ENCODE measurements around the gene PDZD7.

PDZD7 gene

GRCh38 chr10:101012525-101013364 lies 18.2 kb downstream of the PDZD7 start:
- peaks cover 6% of the 10 kb centered on the region; the same call in 1 of the 2 replicates for H3K4me1 ChIP-seq (ENCODE audit: insufficient read depth, low read length)
- H3K9me3 ChIP-seq (ENCODE audit: control insufficient read depth, insufficient read depth, low read length) = no peaks in the 10 kb centered on the region
- H3K9ac ChIP-seq (ENCODE audit: low read depth, low read length) = no peak overlapping the region
- H3K36me3 ChIP-seq (ENCODE audit: insufficient read depth, low read length) = no peaks in the 10 kb centered on the region

- Histone ChIP-seq H3K9ac (ENCODE audit: low read depth, low read length) (no peak overlapping the region), H3K36me3 (ENCODE audit: insufficient read depth, low read length) (no peaks in the 10 kb centered on the region), H3K9me3 (ENCODE audit: control insufficient read depth, insufficient read depth, low read length) (no peaks in the 10 kb centered on the region), H3K4me1 (ENCODE audit: insufficient read depth, low read length) (peaks cover 6% of the 10 kb centered on the region; the same call in 1 of the 2 replicates)
These were observed 19.2 kb downstream of the PDZD7 start for GRCh38 chr10:101011517-101012423.

GRCh38 chr10:101010329-101010728 lies 20.6 kb downstream of the PDZD7 start:
- Histone ChIP-seq H3K9me3 (ENCODE audit: control insufficient read depth, insufficient read depth, low read length) (no peaks in the 10 kb centered on the region), H3K4me1 (ENCODE audit: insufficient read depth, low read length) (peaks cover 6% of the 10 kb centered on the region; the same call in 1 of the 2 replicates), H3K9ac (ENCODE audit: low read depth, low read length) (no peak overlapping the region), H3K36me3 (ENCODE audit: insufficient read depth, low read length) (0 out of 2 replicates have a peak, but pooled peaks cover 3% of the 10 kb centered on the region)

GRCh38 chr10:101008823-101009423 lies 22.0 kb downstream of the PDZD7 start:
- H3K9me3 ChIP-seq (ENCODE audit: control insufficient read depth, insufficient read depth, low read length) = no peaks in the 10 kb centered on the region
- H3K36me3 ChIP-seq (ENCODE audit: insufficient read depth, low read length) = peaks cover 3% of the 10 kb centered on the region; the same call in 1 of the 2 replicates
- no peak overlapping the region for H3K9ac ChIP-seq (ENCODE audit: low read depth, low read length)

GRCh38 chr10:101007915-101008822 lies 22.8 kb downstream of the PDZD7 start:
- Histone ChIP-seq H3K9me3 (ENCODE audit: control insufficient read depth, insufficient read depth, low read length) (no peaks in the 10 kb centered on the region), H3K9ac (ENCODE audit: low read depth, low read length) (no peak overlapping the region), H3K36me3 (ENCODE audit: insufficient read depth, low read length) (peaks cover 3% of the 10 kb centered on the region; the same call in 1 of the 2 replicates), H3K4me1 (ENCODE audit: insufficient read depth, low read length) (peaks cover 6% of the 10 kb centered on the region; the same call in 1 of the 2 replicates)

More at GRCh38 chr10:101008823-101009423, 22.0 kb downstream of the PDZD7 start:
- H3K4me1 ChIP-seq (ENCODE audit: insufficient read depth, low read length) = peaks cover 6% of the 10 kb centered on the region; the same call in 1 of the 2 replicates

GRCh38 chr10:101007099-101007711 lies 23.7 kb downstream of the PDZD7 start:
- H3K36me3 ChIP-seq (ENCODE audit: insufficient read depth, low read length) = peaks cover 8% of the 10 kb centered on the region; the same call in 1 of the 2 replicates
- peaks cover 6% of the 10 kb centered on the region; the same call in 1 of the 2 replicates for H3K4me1 ChIP-seq (ENCODE audit: insufficient read depth, low read length)

GRCh38 chr10:101006593-101007098 lies 24.3 kb downstream of the PDZD7 start:
- Histone ChIP-seq H3K4me1 (ENCODE audit: insufficient read depth, low read length) (peaks cover 6% of the 10 kb centered on the region; the same call in 1 of the 2 replicates), H3K36me3 (ENCODE audit: insufficient read depth, low read length) (peaks cover 8% of the 10 kb centered on the region; the same call in 1 of the 2 replicates), H3K9me3 (ENCODE audit: control insufficient read depth, insufficient read depth, low read length) (no peaks in the 10 kb centered on the region), H3K9ac (ENCODE audit: low read depth, low read length) (no peak overlapping the region)

More at GRCh38 chr10:101007099-101007711, 23.7 kb downstream of the PDZD7 start:
- H3K9me3 ChIP-seq (ENCODE audit: control insufficient read depth, insufficient read depth, low read length) = no peaks in the 10 kb centered on the region
- H3K9ac ChIP-seq (ENCODE audit: low read depth, low read length) = no peak overlapping the region

GRCh38 chr10:101005869-101006567 lies 24.9 kb downstream of the PDZD7 start:
- peaks cover 8% of the 10 kb centered on the region; the same call in 1 of the 2 replicates for H3K36me3 ChIP-seq (ENCODE audit: insufficient read depth, low read length)
- H3K9me3 ChIP-seq (ENCODE audit: control insufficient read depth, insufficient read depth, low read length) = no peaks in the 10 kb centered on the region
- H3K4me1 ChIP-seq (ENCODE audit: insufficient read depth, low read length) = peaks cover 9% of the 10 kb centered on the region
- H3K9ac ChIP-seq (ENCODE audit: low read depth, low read length) = no peak overlapping the region

- H3K9ac ChIP-seq (ENCODE audit: low read depth, low read length) = no peak overlapping the region
- H3K9me3 ChIP-seq (ENCODE audit: control insufficient read depth, insufficient read depth, low read length) = no peaks in the 10 kb centered on the region
- H3K36me3 ChIP-seq (ENCODE audit: insufficient read depth, low read length) = peaks cover 8% of the 10 kb centered on the region; the same call in 1 of the 2 replicates
- H3K4me1 ChIP-seq (ENCODE audit: insufficient read depth, low read length) = peaks cover 12% of the 10 kb centered on the region
These were observed 25.6 kb downstream of the PDZD7 start for GRCh38 chr10:101005361-101005760.

GRCh38 chr10:101003639-101004206 lies 27.2 kb downstream of the PDZD7 start:
- H3K4me1 ChIP-seq (ENCODE audit: insufficient read depth, low read length) = peaks cover 10% of the 10 kb centered on the region
- H3K9me3 ChIP-seq (ENCODE audit: control insufficient read depth, insufficient read depth, low read length) = no peaks in the 10 kb centered on the region
- H3K9ac ChIP-seq (ENCODE audit: low read depth, low read length) = no peak overlapping the region
- H3K36me3 ChIP-seq (ENCODE audit: insufficient read depth, low read length) = peaks cover 8% of the 10 kb centered on the region; the same call in 1 of the 2 replicates

- Histone ChIP-seq H3K36me3 (ENCODE audit: insufficient read depth, low read length) (peaks cover 8% of the 10 kb centered on the region; the same call in 1 of the 2 replicates), H3K4me1 (ENCODE audit: insufficient read depth, low read length) (peaks cover 7% of the 10 kb centered on the region), H3K9ac (ENCODE audit: low read depth, low read length) (no peak overlapping the region), H3K9me3 (ENCODE audit: control insufficient read depth, insufficient read depth, low read length) (no peaks in the 10 kb centered on the region)
These were observed 28.5 kb downstream of the PDZD7 start for GRCh38 chr10:101002456-101002855.

GRCh38 chr10:101001659-101002035 lies 29.3 kb downstream of the PDZD7 start:
- H3K36me3 ChIP-seq (ENCODE audit: insufficient read depth, low read length) = peaks cover 8% of the 10 kb centered on the region; the same call in 1 of the 2 replicates
- H3K4me1 ChIP-seq (ENCODE audit: insufficient read depth, low read length) = peaks cover 7% of the 10 kb centered on the region
- no peak overlapping the region for H3K9ac ChIP-seq (ENCODE audit: low read depth, low read length)
- no peaks in the 10 kb centered on the region for H3K9me3 ChIP-seq (ENCODE audit: control insufficient read depth, insufficient read depth, low read length)

All from ES-I3 (cell line).